UCSD-AML1 (cell line): ENCODE measurements around the gene CSAD.
"Not testable (repeated sequence)": the region's sequence is repeated elsewhere in the genome, so short reads cannot be mapped to it uniquely, and the experiment has no call there.

ENCODE experiments used
- DNase-seq: peaks from one replicate; lab custom pipeline; 2025; ENCODE audit not compliant: unreplicated experiment; lab: John Stamatoyannopoulos, UW

CSAD gene

DNA sequence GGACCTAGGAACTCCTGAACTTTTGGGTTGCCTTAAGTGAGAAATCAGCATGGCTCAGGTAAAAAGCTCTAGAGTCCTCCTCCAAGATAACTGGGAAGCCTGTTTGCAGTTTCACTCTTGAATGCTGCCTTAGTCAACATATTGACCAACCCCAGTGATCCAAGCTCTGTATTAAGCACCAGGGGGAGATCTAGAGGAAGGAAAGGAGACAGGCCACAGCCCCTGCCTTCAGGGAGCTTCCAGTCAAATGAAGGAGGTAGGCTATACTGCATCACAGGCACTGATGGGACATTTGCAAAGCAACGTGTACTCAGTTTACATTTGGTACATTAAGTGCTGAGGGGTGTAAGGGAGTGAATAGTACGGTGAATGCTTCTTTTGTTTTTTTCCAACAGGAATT lies 1.2 kb upstream of the CSAD start:
- no peak for DNase-seq

DNA sequence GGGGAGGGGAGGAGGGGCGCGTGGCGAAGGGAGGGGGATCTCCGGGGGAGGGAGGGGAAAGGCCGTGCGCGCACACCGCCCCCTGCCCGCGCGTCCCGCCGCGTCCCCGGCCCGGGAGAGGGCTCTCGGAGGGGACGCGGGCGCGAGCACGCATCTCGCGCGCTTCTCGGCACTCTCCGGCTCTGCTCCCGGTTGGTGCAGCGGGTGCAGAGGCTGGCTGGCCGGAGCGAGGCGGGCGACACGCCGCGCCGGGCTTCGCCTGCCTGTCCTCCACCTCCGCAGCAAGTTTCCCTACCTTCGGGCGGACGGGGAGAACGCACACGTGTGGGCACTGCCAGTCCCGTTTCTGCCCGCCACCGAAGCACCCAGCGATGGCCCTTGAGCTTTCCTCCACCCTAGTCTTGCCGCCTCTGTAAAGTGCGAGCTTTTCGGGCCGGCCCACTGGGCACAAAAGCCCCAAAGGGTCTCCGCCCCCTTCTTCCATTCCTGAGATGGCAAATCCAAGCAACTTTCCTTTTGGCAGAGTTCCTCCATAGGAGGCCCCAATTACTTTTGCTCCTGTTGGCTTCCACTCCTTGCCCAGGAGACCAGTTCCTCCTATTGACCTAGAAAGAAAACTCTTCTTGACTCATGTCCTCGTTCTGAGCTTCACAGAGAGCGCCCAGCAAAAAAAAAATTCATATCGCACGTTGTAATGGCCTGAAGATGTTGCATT lies 363 bp upstream of the CSAD start:
- peak; percentile 91 for DNase-seq

DNA sequence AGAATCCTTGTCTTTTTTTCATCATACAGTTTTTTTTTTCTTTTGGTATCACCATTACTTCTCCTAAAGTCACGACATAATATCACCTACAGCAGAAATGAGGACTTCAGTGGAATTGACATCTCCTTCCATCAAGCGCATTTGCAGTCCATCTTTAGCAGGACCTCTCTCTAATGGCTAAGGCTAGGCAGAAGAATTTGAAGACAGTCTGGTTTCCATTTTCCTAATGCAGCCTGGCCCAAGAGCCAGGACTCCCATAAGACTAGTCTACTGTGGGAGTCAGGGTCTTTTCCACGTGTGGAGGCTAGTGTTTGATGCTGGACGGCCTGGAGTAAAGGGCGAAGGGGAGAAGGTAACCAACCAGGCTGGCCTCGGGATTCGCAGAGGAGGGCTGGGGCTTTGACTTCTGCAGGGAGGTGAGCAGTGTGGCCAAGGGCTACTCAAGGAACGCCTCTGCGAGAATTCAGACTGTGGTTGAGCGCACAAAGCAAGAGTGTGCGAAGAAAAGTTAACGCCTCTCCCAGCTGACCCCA lies 972 bp downstream of the CSAD start:
- DNase-seq, result no peak

DNA sequence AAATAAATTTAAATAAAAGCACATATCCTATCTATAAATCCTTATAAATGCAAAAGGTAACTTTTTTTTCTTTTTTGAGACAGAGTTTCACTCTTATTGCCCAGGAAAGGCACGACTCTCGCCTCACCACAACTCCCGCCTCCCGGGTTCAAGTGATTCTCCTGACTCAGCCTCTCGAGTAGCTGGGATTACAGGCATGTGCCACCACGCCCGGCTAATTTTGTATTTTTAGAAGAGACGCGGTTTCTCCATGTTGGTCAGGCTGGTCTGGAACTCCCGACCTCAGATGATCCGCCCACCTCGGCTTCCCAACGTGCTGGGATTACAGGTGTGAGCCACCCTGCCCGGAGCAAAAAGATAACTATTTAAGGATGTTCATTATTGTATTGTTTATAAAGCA lies 1.9 kb downstream of the CSAD start:
- DNase-seq, result not testable (repeated sequence)

DNA sequence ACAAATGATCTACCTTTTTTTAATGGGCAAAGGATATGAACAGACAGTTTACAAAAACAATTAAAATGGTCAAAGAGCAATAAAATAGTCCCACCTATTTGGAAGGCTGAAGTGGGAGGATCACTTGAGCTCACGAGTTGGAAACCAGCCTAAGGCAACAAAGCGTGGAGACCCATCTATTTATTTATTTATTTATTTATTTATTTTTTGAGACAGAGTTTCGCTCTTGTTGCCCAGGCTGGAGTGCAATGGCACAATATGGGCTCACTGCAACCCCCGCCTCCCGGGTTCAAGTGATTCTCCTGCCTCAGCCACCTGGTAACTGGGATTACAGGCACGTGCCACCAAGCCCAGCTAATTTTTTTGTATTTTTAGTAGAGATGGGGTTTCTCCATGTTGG lies 3.3 kb downstream of the CSAD start:
- not testable (repeated sequence) for DNase-seq

DNA sequence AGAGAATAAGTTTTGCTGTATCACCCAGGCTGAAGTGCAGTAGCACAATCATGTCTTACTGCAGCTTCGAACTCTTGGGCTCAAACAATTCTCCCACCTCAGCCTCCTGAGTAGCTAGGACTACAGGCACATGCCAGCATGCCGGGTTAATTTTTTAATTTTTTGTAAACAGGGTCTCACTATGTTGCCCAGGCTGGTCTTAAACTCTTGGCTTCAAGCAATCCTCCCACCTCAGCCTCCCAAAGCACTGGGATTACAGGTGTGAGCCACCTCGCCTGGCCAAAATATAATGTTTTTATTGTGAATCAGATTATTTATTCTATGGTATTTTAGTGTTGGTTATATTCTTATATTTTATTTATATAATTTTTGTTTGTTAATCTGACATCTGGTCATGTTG lies 4.0 kb downstream of the CSAD start:
- DNase-seq, result no peak

DNA sequence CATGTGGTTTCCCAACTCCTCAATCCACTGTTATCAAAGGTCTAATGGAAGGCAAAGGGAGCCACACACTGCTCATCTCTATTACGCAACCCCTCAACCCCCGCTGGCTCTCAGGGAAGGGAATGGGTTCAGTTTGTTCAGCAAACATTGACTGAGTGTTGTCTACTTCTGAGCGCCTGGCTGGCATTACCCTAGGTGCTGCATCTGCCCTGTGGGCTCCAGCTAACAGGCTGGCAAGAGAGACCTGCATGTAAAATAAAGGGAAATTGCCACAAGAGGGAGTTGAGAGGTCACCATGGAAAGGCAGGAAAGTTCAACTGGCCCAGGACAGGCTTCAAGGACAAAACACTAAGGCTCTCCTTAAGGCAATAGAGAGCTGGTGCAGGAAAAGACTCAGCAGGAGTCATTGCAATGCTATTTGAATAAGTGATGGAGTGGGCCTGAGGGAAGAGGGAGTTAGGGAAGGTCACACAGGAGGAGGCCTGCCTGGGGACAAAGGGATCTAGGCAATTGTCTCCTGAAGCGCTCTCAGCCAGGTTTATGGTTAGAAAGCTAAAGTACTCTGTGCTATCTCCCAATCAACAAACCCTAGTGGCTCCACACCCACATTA lies 5.7 kb downstream of the CSAD start:
- DNase-seq, result no peak

DNA sequence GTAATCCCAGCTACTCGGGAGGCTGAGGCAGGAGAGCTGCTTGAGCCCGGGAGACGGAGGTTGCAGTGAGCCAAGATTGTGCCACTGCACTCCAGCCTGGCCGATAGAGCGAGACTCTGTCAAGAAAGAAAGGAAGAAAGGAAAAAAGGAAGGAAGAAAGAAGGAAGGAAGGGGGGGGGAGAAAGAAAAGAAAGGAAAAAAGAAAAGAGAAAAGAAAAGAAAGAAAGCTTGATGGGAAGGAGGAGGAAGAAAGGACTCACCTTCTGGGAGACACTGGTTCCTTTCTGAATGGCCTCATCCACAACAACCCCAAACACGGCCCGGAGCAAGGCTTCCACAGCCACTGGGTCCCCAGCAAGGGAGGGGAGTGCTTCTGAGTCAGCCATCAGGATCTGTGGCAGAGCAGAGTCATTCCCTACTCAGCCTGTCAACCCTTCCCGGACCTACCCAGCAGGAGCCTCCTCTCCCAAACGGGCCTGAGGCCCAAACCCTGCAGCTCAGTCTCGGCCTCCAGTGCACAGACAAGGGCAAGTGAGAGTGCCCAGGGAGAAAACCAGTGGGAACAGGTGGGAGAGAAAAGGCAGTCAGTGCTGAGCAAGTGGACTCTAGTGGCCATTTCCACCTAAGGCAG lies 7.5 kb downstream of the CSAD start:
- no peak for DNase-seq

DNA sequence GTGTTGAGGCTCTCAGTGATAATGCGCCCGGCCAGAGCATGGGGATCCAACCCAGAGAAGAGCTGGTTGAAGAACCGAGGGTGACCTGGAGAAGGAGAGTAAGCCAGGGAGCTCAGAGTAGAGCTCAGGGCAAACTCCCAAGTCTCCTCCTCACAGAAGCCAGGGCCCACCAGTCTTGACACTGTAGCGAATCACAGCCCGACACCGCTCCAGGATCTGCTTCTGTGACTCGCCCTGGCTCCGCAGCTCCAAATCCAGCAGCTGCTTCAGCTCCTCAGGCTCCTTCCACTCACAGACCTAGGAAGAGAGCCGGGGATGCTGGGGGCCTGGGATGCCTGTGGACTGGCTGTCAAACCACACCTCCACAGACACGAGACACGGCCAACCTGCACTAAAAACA lies 8.4 kb downstream of the CSAD start:
- no peak for DNase-seq

DNA sequence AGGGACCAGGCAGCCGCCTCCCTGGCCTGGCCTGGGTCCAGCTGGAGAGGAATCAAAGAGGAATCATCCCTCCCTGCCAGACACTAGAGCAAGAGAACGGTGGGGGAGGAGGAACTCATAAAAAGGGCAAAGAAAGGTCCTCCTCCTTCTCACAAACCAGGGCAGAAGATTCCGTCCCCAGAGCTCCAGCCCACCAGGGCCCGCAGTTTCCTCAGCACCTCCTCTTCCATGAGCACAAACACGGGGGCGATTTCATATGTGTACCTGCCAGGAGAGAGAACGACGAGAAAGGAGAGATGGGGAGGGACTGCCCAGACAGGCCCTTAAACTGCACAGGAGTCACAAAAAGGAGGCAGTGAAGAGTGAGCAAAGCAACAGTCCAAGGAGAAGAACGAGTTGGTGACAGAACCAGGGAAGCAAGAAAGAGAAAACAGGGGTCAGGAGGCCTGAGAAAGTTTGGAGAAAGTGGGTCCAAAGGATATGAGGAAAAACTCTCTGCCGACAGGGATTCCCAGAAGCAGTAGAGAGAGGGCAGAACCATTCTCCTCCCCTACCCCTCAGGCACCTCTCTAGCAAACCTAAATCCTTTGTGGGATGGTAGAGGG lies 8.9 kb downstream of the CSAD start:
- no peak for DNase-seq

DNA sequence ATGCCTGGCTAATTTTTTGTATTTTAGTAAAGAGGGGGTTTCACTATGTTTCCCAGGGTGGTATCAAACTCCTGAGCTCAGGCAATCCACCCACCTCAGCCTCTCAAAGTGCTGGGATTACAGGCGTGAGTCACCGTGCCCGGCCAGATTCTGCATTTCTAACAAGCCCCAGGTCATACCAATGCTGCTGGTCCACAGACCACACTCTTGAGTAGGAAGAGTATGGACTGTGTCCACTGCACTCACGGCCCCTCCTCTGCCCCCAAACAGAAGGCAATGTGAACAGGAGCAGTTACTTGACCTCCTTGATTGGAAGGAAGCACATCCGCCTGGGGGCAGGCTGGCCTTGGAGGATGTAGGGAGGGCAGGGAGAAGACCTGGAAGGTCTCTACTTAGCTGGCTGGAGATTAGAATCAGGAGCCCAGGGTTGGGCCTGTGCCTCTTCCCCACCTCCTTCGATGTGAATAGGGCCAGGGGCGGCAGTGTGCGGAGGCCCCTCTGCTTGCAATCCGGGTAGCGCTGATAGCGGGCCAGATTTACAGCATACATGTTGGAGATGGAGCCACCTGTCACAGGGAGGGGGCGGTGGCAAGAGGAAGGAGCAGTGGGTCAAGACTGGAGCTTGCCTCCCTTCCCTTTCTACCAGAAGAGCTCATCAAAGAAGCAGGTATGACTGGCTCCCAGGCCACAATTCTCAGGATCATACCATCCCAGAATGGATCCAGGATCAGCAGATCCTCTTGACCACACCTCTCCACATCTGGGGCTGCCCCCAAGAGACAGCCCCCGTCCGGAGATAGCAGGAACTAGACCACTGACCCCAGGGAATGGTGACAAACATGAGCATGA lies 9.6 kb downstream of the CSAD start:
- DNase-seq, result no peak

DNA sequence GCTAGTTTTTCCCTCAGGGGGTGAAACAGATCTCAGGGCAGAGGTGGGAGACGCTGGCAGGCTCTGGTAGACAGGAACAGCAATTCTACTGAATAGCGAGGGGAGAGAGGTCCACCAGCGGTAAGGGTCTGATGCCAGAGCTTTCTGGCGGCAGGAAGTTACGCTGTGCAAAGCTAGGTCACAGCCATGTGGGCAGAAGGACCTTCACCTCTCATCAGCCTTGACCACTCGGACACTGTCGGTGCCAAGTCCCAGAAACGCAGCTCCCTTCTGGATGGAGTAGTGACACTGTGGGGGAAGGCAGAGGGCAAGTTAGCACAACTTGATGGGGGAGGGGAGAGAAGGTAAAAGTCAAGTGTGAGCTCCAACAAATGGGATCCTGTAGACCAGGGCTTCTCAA lies 10.5 kb downstream of the CSAD start:
- DNase-seq, result no peak

DNA sequence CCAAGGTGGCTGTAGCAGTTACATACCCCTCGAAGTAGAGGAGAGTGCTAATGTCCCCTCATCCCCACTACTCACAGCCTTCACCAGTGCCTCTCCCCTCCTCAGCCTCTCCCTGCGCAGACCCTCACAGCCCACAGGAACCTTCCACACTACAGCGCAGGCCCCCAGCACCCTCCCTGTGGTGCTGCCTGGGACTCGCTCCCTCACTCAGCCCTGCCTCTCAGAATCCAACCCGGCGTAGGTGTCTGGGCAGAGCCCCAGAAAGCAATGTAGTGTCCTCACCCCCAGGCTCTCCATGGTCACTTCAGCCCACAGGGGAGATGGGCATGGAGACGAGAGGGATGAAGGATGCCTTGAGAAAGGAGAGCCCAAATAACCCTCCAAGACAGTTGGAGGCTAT lies 11.1 kb downstream of the CSAD start:
- no peak for DNase-seq

DNA sequence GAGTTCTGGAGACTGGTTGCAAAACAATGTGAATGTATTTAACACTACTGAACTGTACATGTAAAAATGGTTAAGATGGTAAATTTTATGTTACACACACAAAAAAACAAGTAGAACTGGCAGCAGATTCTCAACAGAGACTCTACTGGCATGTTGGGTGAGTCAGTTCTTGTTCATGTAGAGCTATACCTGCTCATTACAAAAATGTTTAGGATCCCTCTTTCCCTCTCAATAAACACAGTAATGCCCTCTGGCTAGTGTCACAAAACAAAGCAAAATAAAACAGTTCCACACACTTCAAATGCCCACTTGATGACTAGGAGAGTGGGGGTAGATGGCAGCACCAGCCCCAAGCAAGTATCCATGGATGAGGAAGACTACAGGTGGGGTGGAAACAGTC lies 13.9 kb downstream of the CSAD start:
- no peak for DNase-seq

DNA sequence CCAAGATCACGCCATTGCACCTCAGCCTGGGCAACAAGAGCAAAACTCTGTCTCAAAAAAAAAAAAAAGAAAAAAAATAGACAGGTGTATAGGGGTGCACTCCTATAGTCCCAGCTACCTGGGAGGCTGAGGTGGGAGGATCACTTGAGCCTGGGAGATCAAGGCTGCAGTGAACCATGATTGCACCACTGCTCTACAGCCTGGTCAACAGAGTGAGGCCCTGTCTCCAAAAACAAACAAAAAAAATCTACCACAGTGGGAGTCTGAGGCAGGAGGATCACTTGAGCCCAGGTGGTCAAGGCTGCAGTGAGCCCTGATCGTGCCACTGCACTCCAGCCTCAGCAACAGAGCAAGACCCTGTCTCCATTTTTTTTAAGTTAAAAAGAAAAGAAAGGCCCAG lies 17.7 kb downstream of the CSAD start:
- not testable (repeated sequence) for DNase-seq

DNA sequence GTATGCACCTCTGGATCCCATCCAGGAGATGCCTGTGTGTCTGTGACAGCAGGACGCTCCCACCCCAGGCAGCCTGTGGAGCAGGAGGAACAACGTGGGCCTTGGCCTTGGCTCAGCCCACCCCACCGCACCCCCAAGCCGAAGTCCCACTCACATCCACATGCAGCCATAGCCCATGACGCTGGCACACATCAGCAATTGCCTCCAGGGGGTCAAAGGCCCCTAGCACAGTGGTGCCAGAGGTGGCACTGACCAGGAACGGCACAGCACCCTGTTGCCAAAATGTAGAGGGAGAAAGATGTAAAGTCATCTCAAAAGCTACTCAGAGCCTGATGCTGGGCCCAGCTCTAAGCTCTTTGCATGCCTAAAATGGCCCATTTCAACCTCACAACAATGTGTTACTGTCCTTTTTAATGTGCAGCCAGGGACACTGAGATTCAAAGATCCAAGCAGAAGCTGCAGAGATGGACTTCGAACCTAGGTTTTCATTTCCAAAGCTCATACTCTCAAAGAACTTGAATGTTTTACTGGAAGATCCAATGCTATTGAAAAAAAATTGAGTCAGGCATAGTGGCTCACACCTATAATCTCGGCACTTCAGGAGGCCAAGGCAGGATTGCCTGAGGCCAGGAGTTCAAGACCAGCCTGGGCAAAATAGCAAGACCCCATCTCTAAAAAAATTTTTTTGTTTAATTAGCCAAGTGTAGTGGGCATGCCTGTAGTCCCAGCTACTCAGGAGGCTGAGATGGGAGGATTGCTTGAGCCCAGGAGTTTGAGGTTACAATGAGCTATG lies 19.4 kb downstream of the CSAD start:
- DNase-seq, result no peak

DNA sequence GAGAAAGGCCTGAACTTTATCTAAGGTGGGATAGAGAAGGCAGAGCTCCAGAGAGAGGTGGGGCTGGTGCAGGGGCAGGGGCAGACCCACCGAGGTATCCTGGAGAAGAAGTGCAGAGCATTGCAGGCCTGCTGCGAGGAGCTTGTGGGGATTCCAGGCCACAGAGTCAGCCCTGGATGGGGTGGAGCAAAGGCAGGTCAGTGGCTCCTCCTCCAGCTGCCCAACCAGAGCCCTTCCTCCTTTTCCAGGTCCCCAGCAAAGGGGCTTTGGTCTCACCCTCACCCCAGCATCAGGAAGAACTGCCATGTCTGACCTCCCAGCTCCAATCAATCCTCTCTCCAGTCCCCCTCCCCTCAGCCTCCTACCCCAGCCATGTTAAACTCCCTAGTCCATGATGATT lies 20.1 kb downstream of the CSAD start:
- DNase-seq, result no peak

DNA sequence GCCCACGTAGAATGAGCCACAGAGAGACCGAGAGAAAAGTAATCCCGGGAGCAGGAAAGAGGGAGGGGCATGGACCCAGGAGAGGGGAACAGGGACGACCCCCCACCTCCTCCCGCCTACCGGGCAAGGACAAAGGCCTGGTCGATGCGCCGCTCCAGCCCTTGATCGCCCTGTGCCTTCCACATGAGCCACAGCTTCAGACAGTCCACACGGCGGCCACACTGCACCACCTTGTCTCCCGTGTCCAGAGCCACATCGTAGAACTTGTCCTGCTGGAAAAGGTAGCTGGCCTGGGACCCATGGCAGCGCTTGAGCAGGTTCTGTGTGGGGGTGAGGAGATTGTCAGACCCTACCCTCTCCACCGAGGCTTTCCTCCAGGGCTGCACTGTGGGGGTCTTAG lies 20.7 kb downstream of the CSAD start:
- DNase-seq, result no peak

DNA sequence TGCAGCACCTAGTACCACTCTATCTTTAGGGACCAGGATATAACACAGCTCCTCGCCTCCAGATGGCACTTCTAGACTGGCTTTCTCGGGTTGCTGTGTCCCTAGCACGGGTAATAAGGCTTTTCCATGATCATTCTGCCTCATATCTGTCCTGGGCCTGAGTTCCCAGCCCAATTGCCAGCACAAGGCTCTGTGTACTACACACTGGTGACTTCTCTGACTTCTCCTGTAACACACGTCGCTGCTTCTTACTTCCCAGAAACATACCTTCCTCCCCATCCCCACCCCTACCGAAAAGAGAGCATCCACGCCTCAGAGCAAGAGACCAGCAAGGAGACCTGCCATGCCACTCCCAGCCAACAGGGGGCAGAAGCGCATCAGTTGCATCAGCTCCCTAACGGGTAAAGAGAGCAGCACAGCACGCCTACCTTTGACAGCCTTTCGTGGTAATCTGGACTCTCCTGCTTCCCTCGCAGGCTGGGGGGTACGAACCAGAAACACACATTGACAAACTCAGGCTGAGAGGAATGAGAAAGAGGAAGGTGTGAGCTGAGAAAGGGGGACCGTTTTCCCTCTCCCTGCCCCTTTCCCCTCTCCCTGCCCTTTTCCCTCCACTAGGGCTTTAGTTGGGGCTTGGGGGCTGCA lies 21.4 kb downstream of the CSAD start:
- peak; percentile 83 for DNase-seq

DNA sequence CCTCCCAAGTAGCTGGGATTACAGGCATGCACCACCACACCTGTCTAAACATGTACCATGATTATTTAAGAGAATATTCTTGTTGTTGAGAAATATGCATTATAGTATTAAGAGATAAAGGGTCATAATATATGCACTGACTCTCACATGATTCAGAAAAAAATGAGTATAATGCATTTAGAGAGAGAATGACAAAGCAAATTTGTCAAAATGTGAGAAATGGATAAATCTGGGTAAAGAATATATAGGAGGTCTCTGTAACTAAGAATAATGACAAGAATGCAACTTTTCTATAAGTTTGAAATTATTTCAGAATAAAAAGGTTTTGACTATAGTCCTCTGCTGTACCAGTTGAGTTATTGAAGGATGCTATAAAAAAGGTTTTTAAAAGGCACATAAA lies 28.3 kb downstream of the CSAD start:
- no peak for DNase-seq
